ENCODE data around the gene SZRD1. TPM values are rescaled to one million over a fixed set of nuclear protein-coding genes. Genes with fewer than 3 reads are reported as not detected.

The SZRD1 gene
- total and polyA plus RNA-seq, 2 donors (not counting 3 experiments of a cell fraction or from before 2014, with no cell fraction given), result 162 to 164 TPM

GRCh38 chr1:16430606-16431005 lies 63.6 kb downstream of the SZRD1 start:
- H3K9me3 ChIP-seq (replicated peaks; ENCODE audit: control insufficient read depth, insufficient read depth, low read length), result no peaks in the 10 kb centered on the region
- H3K36me3 ChIP-seq (ENCODE audit: control insufficient read depth in 2 of 2, extremely low read depth in 1 of 2, insufficient read depth in 2 of 2, low read length in 2 of 2), result no peaks in the 10 kb centered on the region
- dilution Hi-C loops (cut with MboI; ENCODE audit: extremely low pct_ligation_motif_present, low sequenced_read_pairs) (no loop called here), intact Hi-C loops (cut with micrococcal nuclease) (no loop called here)
- no TSS peak for BruUV-seq (replicated peaks)
- H3K79me2 ChIP-seq (ENCODE audit: control insufficient read depth, insufficient read depth, low read length), result no peaks in the 10 kb centered on the region
- H3K4me1 ChIP-seq (ENCODE audit: control insufficient read depth, extremely low read depth, insufficient read depth, low read length), result no peaks in the 10 kb centered on the region
- H3K9ac ChIP-seq (replicated peaks; ENCODE audit: extremely low read depth, insufficient read depth, low read length), result no peak overlapping the region
- no peak for FAIRE-seq
- TF ChIP-seq EZH2 (IDR thresholded peaks at IDR 0.05; ENCODE audit: borderline replicate concordance, low read depth, low read length, severe bottlenecking) (no peak), CTCF (IDR thresholded peaks at IDR 0.05; ENCODE audit: extremely low read depth in 1 of 2, insufficient read depth in 1 of 2, low read depth in 1 of 2, low read length in 2 of 2) (no peak), GATA2 (IDR thresholded peaks at IDR 0.05; ENCODE audit: insufficient read depth, insufficient read length, low read depth, low read length) (no peak)
- no peaks in the 10 kb centered on the region for H3K9me1 ChIP-seq (replicated peaks; ENCODE audit: control insufficient read depth, extremely low read depth, insufficient read depth, low read length)
- H3K4me2 ChIP-seq (ENCODE audit: insufficient read depth, low read length), result no peak overlapping the region
- no peak overlapping the region for H3K4me3 ChIP-seq (replicated peaks in 1 of 3; ENCODE audit: insufficient read depth in 1 of 3, low read depth in 1 of 3, low read length in 3 of 3)
- ChIA-PET POLR2A (no interaction called here), CTCF (interaction anchor here (0.8 kb wide), 1 partner anchor 27 kb away, joined by 3 read pairs; no protein-coding TSS in a partner anchor)
- no peaks in the 10 kb centered on the region for H4K20me1 ChIP-seq (replicated peaks; ENCODE audit: control insufficient read depth, extremely low read depth, insufficient read depth, low read length)
- no peak overlapping the region for H2AFZ ChIP-seq (ENCODE audit: low read depth, low read length)
- no peak overlapping the region for H3K27ac ChIP-seq (ENCODE audit: insufficient read depth, low read depth, low read length)
- DNase-seq (ENCODE audit: low read depth, low spot score), result no peak
- no peaks in the 10 kb centered on the region for H3K27me3 ChIP-seq (ENCODE audit: control insufficient read depth in 2 of 2, insufficient read depth in 2 of 2, low read length in 2 of 2)

GRCh38 chr1:16433030-16433429 lies 66.0 kb downstream of the SZRD1 start:
- H4K20me1 ChIP-seq (replicated peaks; ENCODE audit: control insufficient read depth, extremely low read depth, insufficient read depth, low read length), result no peaks in the 10 kb centered on the region
- no peaks in the 10 kb centered on the region for H3K4me1 ChIP-seq (ENCODE audit: control insufficient read depth, extremely low read depth, insufficient read depth, low read length)
- no TSS peak for BruUV-seq (replicated peaks)
- ChIA-PET CTCF (interaction anchor here (1.9 kb wide), 1 partner anchor 9 kb away, joined by 6 read pairs; no protein-coding TSS in a partner anchor), POLR2A (no interaction called here)
- H3K27me3 ChIP-seq (ENCODE audit: control insufficient read depth in 2 of 2, insufficient read depth in 2 of 2, low read length in 2 of 2), result no peaks in the 10 kb centered on the region
- intact Hi-C loops (cut with micrococcal nuclease) (no loop called here), dilution Hi-C loops (cut with MboI; ENCODE audit: extremely low pct_ligation_motif_present, low sequenced_read_pairs) (no loop called here)
- no peaks in the 10 kb centered on the region for H3K79me2 ChIP-seq (ENCODE audit: control insufficient read depth, insufficient read depth, low read length)
- no peak for DNase-seq (ENCODE audit: low read depth, low spot score)
- H3K9me1 ChIP-seq (replicated peaks; ENCODE audit: control insufficient read depth, extremely low read depth, insufficient read depth, low read length), result no peaks in the 10 kb centered on the region
- no peak for FAIRE-seq
- no peak overlapping the region for H3K9ac ChIP-seq (replicated peaks; ENCODE audit: extremely low read depth, insufficient read depth, low read length)
- no peaks in the 10 kb centered on the region for H3K9me3 ChIP-seq (replicated peaks; ENCODE audit: control insufficient read depth, insufficient read depth, low read length)
- no peak overlapping the region for H3K27ac ChIP-seq (ENCODE audit: insufficient read depth, low read depth, low read length)
- TF ChIP-seq POLR2A (IDR thresholded peaks at IDR 0.05; ENCODE audit: low read depth, low read length) (no peak), GATA2 (IDR thresholded peaks at IDR 0.05; ENCODE audit: insufficient read depth, insufficient read length, low read depth, low read length) (no peak), MYC (IDR thresholded peaks at IDR 0.05; ENCODE audit: low read depth, low read length) (no peak), MAX (IDR thresholded peaks at IDR 0.05; ENCODE audit: insufficient read depth, insufficient read length) (no peak), FOS (IDR thresholded peaks at IDR 0.05; ENCODE audit: borderline replicate concordance, insufficient read depth, low read length) (no peak), CTCF (IDR thresholded peaks at IDR 0.05; ENCODE audit: extremely low read depth in 1 of 2, insufficient read depth in 1 of 2, low read depth in 1 of 2, low read length in 2 of 2) (no peak), JUN (IDR thresholded peaks at IDR 0.05; ENCODE audit: borderline replicate concordance, insufficient read depth, insufficient read length, low read depth) (no peak), POLR2AphosphoS5 (IDR thresholded peaks at IDR 0.05; ENCODE audit: insufficient read depth, low read depth, low read length) (no peak), EZH2 (IDR thresholded peaks at IDR 0.05; ENCODE audit: borderline replicate concordance, low read depth, low read length, severe bottlenecking) (no peak)
- no peak overlapping the region for H3K4me3 ChIP-seq (replicated peaks in 1 of 3; ENCODE audit: insufficient read depth in 1 of 3, low read depth in 1 of 3, low read length in 3 of 3)
- H3K36me3 ChIP-seq (ENCODE audit: control insufficient read depth in 2 of 2, extremely low read depth in 1 of 2, insufficient read depth in 2 of 2, low read length in 2 of 2), result no peaks in the 10 kb centered on the region
- no peak overlapping the region for H3K4me2 ChIP-seq (ENCODE audit: insufficient read depth, low read length)
- H2AFZ ChIP-seq (ENCODE audit: low read depth, low read length), result no peak overlapping the region

Measured in endothelial cell of umbilical vein (primary cell).